Adrenal gland (tissue), 12 donors: ENCODE measurements around the gene TBC1D19. TPM values are rescaled to one million over a fixed set of nuclear protein-coding genes. Genes with fewer than 3 reads are reported as not detected.
A peak's percentile ranks its signal among the peaks of the same experiment; 100 is the strongest.

Experiments
- DNase-seq, 7 donors: peaks; one replicate each; pipeline ENCODE4 v3.0.0-alpha.2; 2019 to 2020
- H3K27ac ChIP-seq, 5 donors: fragments of 200-600 bp; sonication (generic) in 4 of 5; 1 replicate in 3 of 5; 2 replicates in 2 of 5; pipeline versions ENCODE4 v1.5.1 to v1.8.0; 2016 to 2020; ENCODE audit warnings: mild to moderate bottlenecking in 1 of 5
- H3K27me3 ChIP-seq: fragments of 200-600 bp; 2 replicates; pipeline ENCODE4 v1.8.0; 2021
- H3K36me3 ChIP-seq, 2 donors: fragments of 200-600 bp; replicated peaks in 1 of 2; 1 replicate in 1 of 2; 2 replicates in 1 of 2; pipeline versions ENCODE4 v1.5.1 to v1.8.0; 2018 to 2022
- H3K4me1 ChIP-seq, 2 donors: fragments of 200-600 bp; replicated peaks in 1 of 2; 1 replicate in 1 of 2; 2 replicates in 1 of 2; pipeline versions ENCODE4 v1.5.1 to v1.8.0; 2018 to 2021
- H3K4me3 ChIP-seq, 4 donors: fragments of 200-600 bp; sonication (generic) in 3 of 4; one replicate each; pipeline ENCODE4 v1.5.1; 2016 to 2018
- H3K9me3 ChIP-seq, 3 donors: fragments of 200-600 bp; sonication (generic) in 1 of 3; replicated peaks in 1 of 3; 1 replicate in 2 of 3; 2 replicates in 1 of 3; pipeline versions ENCODE4 v1.5.1 to v1.8.0; 2016 to 2021
- POLR2A ChIP-seq, 2 donors: fragments of 450-650 bp; IDR thresholded peaks; one replicate each; pipeline ENCODE4 v1.6.1; 2017; ENCODE audit warnings: antibody characterized with exemption in 2 of 2, mild to moderate bottlenecking in 2 of 2, moderate library complexity in 1 of 2
- WGBS, 4 donors: extraction: QIAGEN DNeasy Blood & Tissue Kit in 2 of 4; methylation state at CpG; one replicate each; pipeline versions ENCODE4 v1.1.5 to v1.1.7; 2013 to 2017; 5-methylcytosine and 5-hydroxymethylcytosine counted together
- intact Hi-C, 2 donors: fragments of 100-400 bp; cut with DNase I; formaldehyde crosslinking; loops; one replicate each; pipeline versions ENCODE4 v1.14.1 to v1.15.0; 2022 to 2023
- polyA plus RNA-seq, 3 donors: library from polyadenylated mRNA; stranded (reverse); fragments of 200-250 nt in 2 of 3; fragments of 350-450 nt in 1 of 3; fragmentation: Illumina TruSeq in 1 of 3; extraction: RNeasy Lipid Tissue Mini Kit (QIAGEN cat#74804) in 1 of 3; gene quantifications; one replicate each; pipeline ENCODE4 v1.2.3, GENCODE V29; 2013 to 2014
- total RNA-seq, 9 donors: library from RNA; depleted of rRNA in 4 of 9; stranded (reverse); fragments of >200 nt in 4 of 9; fragments of 120-200 nt in 1 of 9; fragmentation: NEBNext Ultra II Directional in 1 of 9; extraction: Animal tissue kit (Norgen Biotek cat#: 25700) in 1 of 9; gene quantifications; one replicate each; pipeline versions ENCODE4 v1.1.0 to v1.2.4, GENCODE V29; 2013 to 2023
- TF ChIP-seq, protein P1 (sequence below), 6 experiments: fragments of 450-650 bp in 4 of 6; fragments of 200-600 bp in 2 of 6; sonication (generic) in 1 of 6; IDR thresholded peaks; 1 replicate in 5 of 6; 2 replicates in 1 of 6; pipeline versions ENCODE4 v1.5.1 to v1.8.0; 2016 to 2021; ENCODE audit warnings: antibody characterized with exemption in 6 of 6, mild to moderate bottlenecking in 2 of 6, moderate library complexity in 1 of 6
- donor health status: healthy with polysubstance abuse.
- donor health status: Bipolar disorder and iron deficiency.
- donor health status: DM: yes; HTN: yes; CAD: no.
- donor health status: DM: no; HTN: no; CAD: no.
- donor health status: DM: no; HTN: no; CAD: no.
- donor health status: DM: yes; HTN: yes; CAD: no.

The TBC1D19 gene
- total and polyA plus RNA-seq, 12 donors = 3.5 to 37.0 (median 14.4) TPM

- Histone ChIP-seq H3K4me1 (no peaks in the 10 kb centered on the region), H3K27me3 (no peaks in the 10 kb centered on the region), H3K27ac (no peak overlapping the region), H3K9me3 (no peaks in the 10 kb centered on the region), H3K36me3 (no peaks in the 10 kb centered on the region), H3K4me3 (no peak overlapping the region)
- intact Hi-C loops = no loop called here
- WGBS, 4 donors = 65 to 72% (median 70%) methylated on average over 2 of the region's 2 CpGs
- DNase-seq = no peak
- TF ChIP-seq POLR2A (IDR thresholded peaks at IDR 0.05) = no peak
- TF ChIP-seq, protein P1, sequence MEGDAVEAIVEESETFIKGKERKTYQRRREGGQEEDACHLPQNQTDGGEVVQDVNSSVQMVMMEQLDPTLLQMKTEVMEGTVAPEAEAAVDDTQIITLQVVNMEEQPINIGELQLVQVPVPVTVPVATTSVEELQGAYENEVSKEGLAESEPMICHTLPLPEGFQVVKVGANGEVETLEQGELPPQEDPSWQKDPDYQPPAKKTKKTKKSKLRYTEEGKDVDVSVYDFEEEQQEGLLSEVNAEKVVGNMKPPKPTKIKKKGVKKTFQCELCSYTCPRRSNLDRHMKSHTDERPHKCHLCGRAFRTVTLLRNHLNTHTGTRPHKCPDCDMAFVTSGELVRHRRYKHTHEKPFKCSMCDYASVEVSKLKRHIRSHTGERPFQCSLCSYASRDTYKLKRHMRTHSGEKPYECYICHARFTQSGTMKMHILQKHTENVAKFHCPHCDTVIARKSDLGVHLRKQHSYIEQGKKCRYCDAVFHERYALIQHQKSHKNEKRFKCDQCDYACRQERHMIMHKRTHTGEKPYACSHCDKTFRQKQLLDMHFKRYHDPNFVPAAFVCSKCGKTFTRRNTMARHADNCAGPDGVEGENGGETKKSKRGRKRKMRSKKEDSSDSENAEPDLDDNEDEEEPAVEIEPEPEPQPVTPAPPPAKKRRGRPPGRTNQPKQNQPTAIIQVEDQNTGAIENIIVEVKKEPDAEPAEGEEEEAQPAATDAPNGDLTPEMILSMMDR (IDR thresholded peaks at IDR 0.05) = no peak
These were observed 133.4 kb downstream of the TBC1D19 start for GRCh38 chr4:26717332-26717731.

GRCh38 chr4:26719954-26720552 is 136.2 kb downstream of the TBC1D19 start:
- no peaks in the 10 kb centered on the region for H3K36me3 ChIP-seq
- 49 to 66% (median 62%) methylated on average over 1 of the region's 1 CpG for WGBS, 4 donors
- no peaks in the 10 kb centered on the region for H3K4me1 ChIP-seq
- no peak for DNase-seq
- H3K27me3 ChIP-seq = no peaks in the 10 kb centered on the region
- no peaks in the 10 kb centered on the region for H3K9me3 ChIP-seq
- intact Hi-C loops = loop anchor here (5.0 to 10.0 kb wide), 2 partner anchors 258 to 265 kb away; no protein-coding TSS in a partner anchor
- no peak overlapping the region for H3K27ac ChIP-seq
- TF ChIP-seq, protein P1 (IDR thresholded peaks at IDR 0.05) = peak; percentile 37 to 89 (median 66)
- TF ChIP-seq POLR2A (IDR thresholded peaks at IDR 0.05) = no peak
- no peak overlapping the region for H3K4me3 ChIP-seq

- TF ChIP-seq, protein P1 (IDR thresholded peaks at IDR 0.05) = no peak
- TF ChIP-seq POLR2A (IDR thresholded peaks at IDR 0.05) = no peak
- no peaks in the 10 kb centered on the region for H3K27me3 ChIP-seq
- no peak overlapping the region for H3K27ac ChIP-seq
- no peak overlapping the region for H3K4me3 ChIP-seq
- no peaks in the 10 kb centered on the region for H3K36me3 ChIP-seq
- intact Hi-C loops = loop anchor here (5.0 to 10.0 kb wide), 2 partner anchors 259 to 267 kb away; no protein-coding TSS in a partner anchor
- H3K4me1 ChIP-seq = peaks cover 0 to 4% of the 10 kb centered on the region in 2 donors
- H3K9me3 ChIP-seq = no peaks in the 10 kb centered on the region
- no peak for DNase-seq
- WGBS, 4 donors = 78 to 88% (median 87%) methylated on average over 1 of the region's 1 CpG
These were observed 137.8 kb downstream of the TBC1D19 start for GRCh38 chr4:26721685-26722084.

DNA sequence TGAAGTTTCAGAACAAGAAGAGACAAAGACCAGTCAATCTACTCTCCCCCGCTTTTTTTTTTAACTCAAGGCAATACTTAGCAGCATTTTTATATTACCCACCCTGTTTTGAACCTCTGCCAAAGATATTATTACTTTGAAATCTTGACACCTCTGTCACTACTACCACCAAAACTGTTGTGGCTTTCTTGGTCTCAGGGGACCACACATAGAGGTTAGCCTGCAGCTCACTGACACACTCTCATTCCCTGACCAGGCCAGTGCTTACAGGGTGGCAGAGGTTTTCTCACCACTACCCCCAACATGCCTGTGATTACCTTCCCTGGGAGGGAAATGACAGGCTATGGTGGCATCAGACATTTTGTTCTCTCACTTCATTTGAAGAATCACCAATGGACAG is 139.3 kb downstream of the TBC1D19 start:
- no peak for DNase-seq
- H3K27me3 ChIP-seq = no peaks in the 10 kb centered on the region
- H3K4me3 ChIP-seq = no peak overlapping the region
- 93 to 100% (median 97%) methylated on average over 1 of the region's 1 CpG for WGBS, 4 donors
- intact Hi-C loops = loop anchor here (5.0 to 10.0 kb wide), 2 partner anchors 261 to 268 kb away; no protein-coding TSS in a partner anchor
- no peak for TF ChIP-seq POLR2A (IDR thresholded peaks at IDR 0.05)
- TF ChIP-seq, protein P1 (IDR thresholded peaks at IDR 0.05) = no peak
- no peaks in the 10 kb centered on the region for H3K36me3 ChIP-seq
- H3K27ac ChIP-seq = no peak overlapping the region
- H3K9me3 ChIP-seq = no peaks in the 10 kb centered on the region
- H3K4me1 ChIP-seq = peaks cover 0 to 6% of the 10 kb centered on the region in 2 donors
